Neutrophil (primary cell): Measurements from ENCODE around the gene GPRIN1.

Source experiments
- H3K27ac ChIP-seq: fragments of 200-600 bp; sonication (generic); 2 replicates; pipeline ENCODE4 v1.5.1; 2016; ENCODE audit warnings: mild to moderate bottlenecking, moderate library complexity
- H3K27me3 ChIP-seq: fragments of 200-600 bp; sonication (generic); 2 replicates; pipeline ENCODE4 v1.6.0; 2016; ENCODE audit warnings: mild to moderate bottlenecking
- H3K36me3 ChIP-seq: fragments of 200-600 bp; sonication (generic); 2 replicates; pipeline ENCODE4 v1.5.1; 2017
- H3K4me1 ChIP-seq, 2 experiments: fragments of 200-600 bp in 1 of 2; sonication (generic) in 1 of 2; 1 replicate in 1 of 2; 2 replicates in 1 of 2; pipeline versions ENCODE4 v1.5.1 to v1.6.1; 2013 to 2016; ENCODE audit warnings: low read depth in 1 of 2, low read length in 1 of 2, mild to moderate bottlenecking in 1 of 2, moderate library complexity in 1 of 2; ENCODE audit not compliant: control insufficient read depth in 1 of 2, insufficient read depth in 1 of 2
- H3K4me3 ChIP-seq, 2 experiments: fragments of 200-600 bp in 1 of 2; sonication (generic) in 1 of 2; 1 replicate in 1 of 2; 2 replicates in 1 of 2; pipeline ENCODE4 v1.5.1; 2013 to 2016; ENCODE audit warnings: low read depth in 1 of 2, low read length in 1 of 2, mild to moderate bottlenecking in 1 of 2, moderate library complexity in 1 of 2
- H3K9me3 ChIP-seq: fragments of 200-600 bp; sonication (generic); 2 replicates; pipeline ENCODE4 v1.5.1; 2016
- TF ChIP-seq, protein P1 (sequence below): fragments of 200-600 bp; sonication (generic); IDR thresholded peaks from 2 replicates; pipeline ENCODE4 v1.5.1; 2016; ENCODE audit warnings: antibody characterized with exemption

GPRIN1 gene

GRCh38 chr5:176570044-176570443 lies 39.9 kb downstream of the GPRIN1 start:
- no peak overlapping the region for H3K27ac ChIP-seq
- H3K4me1 ChIP-seq, result peaks cover 0 to 6% of the 10 kb centered on the region in 2 experiments
- TF ChIP-seq, protein P1, sequence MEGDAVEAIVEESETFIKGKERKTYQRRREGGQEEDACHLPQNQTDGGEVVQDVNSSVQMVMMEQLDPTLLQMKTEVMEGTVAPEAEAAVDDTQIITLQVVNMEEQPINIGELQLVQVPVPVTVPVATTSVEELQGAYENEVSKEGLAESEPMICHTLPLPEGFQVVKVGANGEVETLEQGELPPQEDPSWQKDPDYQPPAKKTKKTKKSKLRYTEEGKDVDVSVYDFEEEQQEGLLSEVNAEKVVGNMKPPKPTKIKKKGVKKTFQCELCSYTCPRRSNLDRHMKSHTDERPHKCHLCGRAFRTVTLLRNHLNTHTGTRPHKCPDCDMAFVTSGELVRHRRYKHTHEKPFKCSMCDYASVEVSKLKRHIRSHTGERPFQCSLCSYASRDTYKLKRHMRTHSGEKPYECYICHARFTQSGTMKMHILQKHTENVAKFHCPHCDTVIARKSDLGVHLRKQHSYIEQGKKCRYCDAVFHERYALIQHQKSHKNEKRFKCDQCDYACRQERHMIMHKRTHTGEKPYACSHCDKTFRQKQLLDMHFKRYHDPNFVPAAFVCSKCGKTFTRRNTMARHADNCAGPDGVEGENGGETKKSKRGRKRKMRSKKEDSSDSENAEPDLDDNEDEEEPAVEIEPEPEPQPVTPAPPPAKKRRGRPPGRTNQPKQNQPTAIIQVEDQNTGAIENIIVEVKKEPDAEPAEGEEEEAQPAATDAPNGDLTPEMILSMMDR, result no peak
- peaks cover 16% of the 10 kb centered on the region for H3K27me3 ChIP-seq
- H3K4me3 ChIP-seq, result no peak overlapping the region
- H3K9me3 ChIP-seq, result no peaks in the 10 kb centered on the region
- no peaks in the 10 kb centered on the region for H3K36me3 ChIP-seq

DNA sequence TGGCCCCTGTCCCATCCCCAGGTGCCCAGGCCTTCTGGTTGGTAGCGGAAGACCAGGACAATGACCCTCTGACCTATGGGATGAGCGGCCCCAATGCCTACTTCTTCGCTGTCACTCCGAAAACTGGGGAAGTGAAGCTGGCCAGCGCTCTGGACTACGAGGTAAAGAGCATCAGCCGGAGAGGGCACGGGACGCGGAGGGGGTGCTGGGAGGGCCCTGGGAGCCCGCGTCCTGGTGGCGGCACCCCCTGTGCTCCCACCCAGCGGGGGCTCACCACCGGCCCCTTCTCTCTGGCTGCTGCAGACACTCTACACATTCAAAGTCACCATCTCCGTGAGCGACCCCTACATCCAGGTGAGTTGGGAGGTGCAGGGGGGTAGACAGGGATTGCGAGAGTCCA lies 41.3 kb downstream of the GPRIN1 start:
- Histone ChIP-seq H3K4me3 (no peak overlapping the region), H3K36me3 (no peaks in the 10 kb centered on the region), H3K27me3 (peaks cover 16% of the 10 kb centered on the region), H3K9me3 (no peaks in the 10 kb centered on the region), H3K27ac (no peak overlapping the region), H3K4me1 (no peaks in the 10 kb centered on the region)
- TF ChIP-seq, protein P1, result no peak

- Histone ChIP-seq H3K27me3 (no peaks in the 10 kb centered on the region), H3K4me3 (no peak overlapping the region), H3K27ac (no peak overlapping the region), H3K36me3 (no peaks in the 10 kb centered on the region), H3K9me3 (no peaks in the 10 kb centered on the region), H3K4me1 (peaks cover under 1 to 2% of the 10 kb centered on the region in 2 experiments)
- TF ChIP-seq, protein P1, result no peak
Observed at GRCh38 chr5:176565760-176566288, 44.1 kb downstream of the GPRIN1 start.

DNA sequence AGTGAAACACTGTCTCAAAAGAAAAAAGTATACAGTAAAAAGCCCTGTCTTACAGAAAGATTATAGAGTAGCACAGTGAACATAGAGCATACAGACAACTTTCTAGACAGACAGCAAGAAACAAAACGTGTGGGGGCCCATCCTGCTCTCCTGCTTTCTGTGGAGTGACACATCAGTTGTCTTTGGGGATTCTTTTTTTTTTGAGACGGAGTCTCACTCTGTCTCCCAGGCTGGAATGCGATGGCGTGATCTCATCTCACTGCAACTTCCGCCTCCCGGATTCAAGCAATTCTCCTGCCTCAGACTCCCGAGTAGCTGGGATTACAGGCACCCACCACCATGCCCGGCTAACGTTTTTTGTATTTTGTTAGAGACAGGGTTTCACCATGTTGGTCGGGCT lies 46.0 kb downstream of the GPRIN1 start:
- H3K4me1 ChIP-seq, result peaks cover 13 to 14% of the 10 kb centered on the region in 2 experiments
- H3K27ac ChIP-seq, result no peak overlapping the region
- H3K4me3 ChIP-seq, result no peak overlapping the region
- TF ChIP-seq, protein P1, result no peak
- no peaks in the 10 kb centered on the region for H3K36me3 ChIP-seq
- no peaks in the 10 kb centered on the region for H3K9me3 ChIP-seq
- H3K27me3 ChIP-seq, result no peaks in the 10 kb centered on the region

DNA sequence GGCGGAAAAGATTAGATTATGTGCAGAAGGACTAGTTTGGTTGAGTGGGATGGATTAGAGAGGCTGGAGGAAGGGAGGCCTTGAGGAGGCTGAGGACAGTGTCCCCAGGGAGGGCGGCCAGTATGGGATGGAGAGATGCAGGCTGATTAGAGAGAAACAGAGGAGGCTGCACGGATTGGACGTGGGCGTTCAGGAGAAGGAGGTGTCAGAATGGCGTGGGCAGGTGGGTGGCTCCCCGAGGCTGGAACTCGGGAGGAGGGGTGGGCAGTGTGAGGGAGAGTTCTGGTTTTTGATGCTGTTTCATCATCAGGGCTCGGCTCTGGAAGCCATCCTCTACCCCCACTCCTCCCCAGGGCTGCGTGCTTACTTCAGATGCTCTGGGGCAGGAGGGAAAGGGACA lies 47.8 kb downstream of the GPRIN1 start:
- H3K27ac ChIP-seq, result no peak overlapping the region
- TF ChIP-seq, protein P1, result no peak
- no peak overlapping the region for H3K4me3 ChIP-seq
- no peaks in the 10 kb centered on the region for H3K9me3 ChIP-seq
- H3K27me3 ChIP-seq, result no peaks in the 10 kb centered on the region
- H3K4me1 ChIP-seq, result peaks cover 18 to 21% of the 10 kb centered on the region in 2 experiments
- no peaks in the 10 kb centered on the region for H3K36me3 ChIP-seq

DNA sequence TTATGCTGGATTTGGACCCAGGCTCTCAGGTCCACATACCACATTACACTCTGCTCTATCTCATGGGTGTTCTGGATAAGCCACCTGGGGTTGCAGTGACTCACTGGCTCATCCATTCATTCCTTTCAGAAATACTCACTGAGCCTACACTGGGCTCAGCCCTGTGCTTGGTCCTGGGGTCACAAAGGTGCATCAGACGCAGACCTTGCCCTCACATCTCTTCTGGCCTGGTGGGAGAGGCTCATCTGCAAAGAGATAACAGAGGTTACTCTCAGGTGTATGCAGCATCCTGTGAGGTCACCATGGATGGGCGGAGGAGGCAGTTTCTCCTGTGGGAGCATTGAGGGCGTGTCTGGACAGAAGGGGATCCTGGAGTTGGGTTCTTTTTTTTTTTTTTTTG lies 48.7 kb downstream of the GPRIN1 start:
- Histone ChIP-seq H3K4me3 (no peak overlapping the region), H3K9me3 (no peaks in the 10 kb centered on the region), H3K36me3 (no peaks in the 10 kb centered on the region), H3K27me3 (no peaks in the 10 kb centered on the region), H3K27ac (no peak overlapping the region), H3K4me1 (peaks cover 27 to 30% of the 10 kb centered on the region in 2 experiments)
- TF ChIP-seq, protein P1, result no peak
